Stomach (tissue), 4 donors: ENCODE measurements around the gene CYP4F2.

Source experiments
- CTCF ChIP-seq, 7 experiments: fragments of 450-650 bp in 4 of 7; fragments of 200-600 bp in 3 of 7; sonication (generic) in 3 of 7; IDR thresholded peaks; one replicate each; pipeline ENCODE4 v1.5.1; 2016 to 2019; ENCODE audit warnings: antibody characterized with exemption in 7 of 7, control low read depth in 2 of 7, mild to moderate bottlenecking in 1 of 7
- EP300 ChIP-seq: sonication (generic); formaldehyde crosslinking; IDR thresholded peaks from one replicate; pipeline ENCODE4 v1.6.1; 2017; ENCODE audit warnings: antibody characterized with exemption

- no peak for TF ChIP-seq CTCF (IDR thresholded peaks at IDR 0.05)
- no peak for TF ChIP-seq EP300
These were observed 46.5 kb upstream of the CYP4F2 start for GRCh38 chr19:15944401-15944800.
